Stimulated activated CD8-positive, alpha-beta memory T cell treated with anti-CD3 and anti-CD28 coated beads, Interleukin-2, amount 100 ng/mL, for 1 hour (primary cell): ENCODE results near the gene TACR1.
"Not testable (repeated sequence)": the region's sequence is repeated elsewhere in the genome, so short reads cannot be mapped to it uniquely, and the experiment has no call there.

ENCODE experiments used
- DNase-seq, 2 donors: peaks; one replicate each; pipeline ENCODE4 v3.0.0-alpha.2; 2020; ENCODE audit warnings: low read depth in 2 of 2

Gene TACR1

DNA sequence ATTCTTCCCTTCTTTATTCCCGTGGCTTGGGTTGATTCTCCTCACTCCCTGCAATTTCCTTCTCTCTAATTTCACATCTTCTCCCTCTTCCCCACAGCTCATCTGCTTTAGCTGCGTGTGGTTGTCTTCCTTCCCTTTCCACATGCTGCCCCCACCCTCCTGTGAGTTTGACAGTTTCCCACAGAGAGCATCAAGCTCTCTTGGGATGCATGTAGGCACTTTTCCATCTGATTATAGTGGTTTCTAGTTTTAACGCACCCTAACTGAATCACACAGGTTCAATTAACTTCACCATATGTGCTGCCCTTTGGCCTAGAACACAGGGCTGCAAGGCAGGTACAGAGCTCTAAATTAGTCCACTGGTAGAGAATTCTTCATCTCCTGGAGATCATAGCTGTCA is 110.5 kb downstream of the TACR1 start:
- DNase-seq: no peak

- no peak for DNase-seq
Observed at GRCh38 chr2:75087736-75088135, 111.6 kb downstream of the TACR1 start.

DNA sequence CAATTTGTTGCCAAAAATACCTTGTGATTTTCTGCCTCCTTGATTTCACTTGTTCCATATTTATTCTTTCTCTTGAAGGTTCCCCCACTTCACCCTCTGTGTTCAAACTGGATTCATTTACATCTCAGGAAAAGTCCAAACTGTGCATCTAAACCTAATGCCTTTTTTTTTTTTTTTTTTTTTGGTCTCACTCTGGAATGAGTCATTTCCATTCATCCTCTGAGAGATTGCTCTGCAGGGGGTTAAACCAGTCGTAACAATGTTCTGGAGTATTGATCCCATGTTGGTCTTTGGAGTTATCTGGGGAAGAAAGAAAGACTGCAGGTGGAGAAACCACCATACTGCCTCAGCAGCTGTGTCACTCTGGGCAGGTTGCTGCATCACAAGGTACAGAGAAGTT is 119.7 kb downstream of the TACR1 start:
- DNase-seq: no peak

DNA sequence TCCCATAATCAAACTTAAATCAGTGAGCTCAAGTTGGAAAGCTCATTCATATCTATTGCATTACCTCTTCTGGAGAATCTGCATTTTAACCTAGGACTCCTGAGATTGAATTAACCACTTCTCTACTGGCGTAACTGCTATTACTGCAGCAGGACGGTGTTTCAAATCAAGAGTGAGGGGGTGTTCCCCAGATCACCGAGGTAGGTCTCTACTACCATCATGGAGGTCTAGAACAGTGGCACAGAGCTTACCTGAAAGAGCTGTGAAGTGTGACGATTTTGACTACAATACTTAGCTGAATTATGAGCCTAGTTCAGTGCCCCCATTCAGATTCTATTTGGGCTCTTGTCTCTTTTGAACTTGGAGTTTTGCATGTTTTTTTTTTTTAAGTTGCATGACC is 121.4 kb downstream of the TACR1 start:
- DNase-seq: no peak

DNA sequence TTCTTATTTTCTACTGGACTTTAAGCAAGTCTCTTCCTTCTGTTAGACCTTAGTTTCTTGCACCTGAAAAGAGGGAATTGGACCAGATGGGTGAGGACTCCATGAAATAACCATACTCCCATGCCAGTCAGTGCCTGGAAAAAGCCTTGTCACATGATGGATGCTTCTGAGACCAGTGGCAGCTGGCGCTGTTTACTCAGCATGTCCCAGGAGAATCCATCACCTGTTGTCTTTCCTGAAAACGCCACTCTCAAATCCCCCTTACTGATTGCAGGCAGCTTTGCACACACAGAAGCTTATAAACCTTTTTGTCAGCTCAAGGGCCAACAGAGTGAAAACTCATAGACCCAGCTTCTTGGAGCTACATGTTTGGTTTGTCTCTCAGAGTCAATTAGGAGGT is 123.2 kb downstream of the TACR1 start:
- DNase-seq: no peak

DNA sequence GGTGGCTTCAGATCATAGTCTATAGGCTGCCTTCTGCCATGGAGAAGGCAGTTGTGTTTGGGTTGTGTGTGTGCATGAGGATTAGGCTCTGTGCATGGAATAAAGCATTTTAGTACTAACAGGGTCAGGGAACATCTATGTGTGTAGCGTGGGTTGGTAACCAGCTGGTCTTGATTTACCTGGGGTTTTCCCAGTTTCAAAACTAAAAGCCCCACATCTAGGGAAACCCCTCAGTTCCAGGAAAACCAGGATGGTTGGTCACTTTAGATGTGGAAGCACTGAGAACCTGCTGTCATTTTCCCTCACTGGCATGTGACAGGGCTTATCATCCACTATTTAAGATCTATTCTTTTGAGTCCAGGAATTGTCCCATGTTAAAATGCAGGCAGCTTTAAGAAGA is 124.6 kb downstream of the TACR1 start:
- DNase-seq: no peak

DNA sequence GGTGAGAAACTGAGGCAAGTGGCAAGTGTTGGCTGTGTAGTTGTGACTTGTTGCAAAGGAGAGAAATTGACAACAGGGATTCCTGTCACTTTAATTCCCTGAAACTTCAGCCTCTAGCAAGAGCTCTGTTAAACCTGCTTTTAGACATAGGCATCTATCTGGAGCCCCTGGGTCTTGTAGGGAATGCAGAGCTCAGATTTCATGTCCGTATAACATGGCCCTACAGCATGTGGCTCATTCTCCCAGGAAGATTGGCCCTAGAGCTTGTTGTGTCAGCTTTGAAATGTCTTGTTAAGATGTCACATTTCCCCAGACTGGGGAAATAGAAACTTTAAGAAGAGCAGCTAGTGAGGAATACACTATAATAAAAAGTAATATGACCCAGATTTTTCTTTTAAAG is 125.1 kb downstream of the TACR1 start:
- DNase-seq: no peak

DNA sequence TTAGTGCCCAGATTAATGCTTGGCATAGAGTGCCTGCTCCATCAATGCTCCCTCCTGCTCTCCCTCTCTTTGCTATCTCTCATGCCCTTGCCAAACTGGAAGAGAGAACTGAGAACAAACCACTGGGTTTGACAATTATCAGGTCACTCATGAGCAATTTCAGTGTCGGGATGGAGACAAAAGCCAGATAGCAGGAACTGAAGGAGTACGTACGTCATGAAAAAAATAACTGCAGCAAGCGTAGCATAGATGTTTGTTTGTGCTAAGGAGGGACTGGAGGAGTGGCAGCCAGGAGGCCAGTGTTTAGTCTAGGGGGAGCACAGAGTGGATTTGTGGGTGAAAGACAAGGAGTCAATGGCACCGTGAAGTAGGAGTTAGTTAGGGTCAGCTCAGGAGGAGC is 127.6 kb downstream of the TACR1 start:
- no peak for DNase-seq

DNA sequence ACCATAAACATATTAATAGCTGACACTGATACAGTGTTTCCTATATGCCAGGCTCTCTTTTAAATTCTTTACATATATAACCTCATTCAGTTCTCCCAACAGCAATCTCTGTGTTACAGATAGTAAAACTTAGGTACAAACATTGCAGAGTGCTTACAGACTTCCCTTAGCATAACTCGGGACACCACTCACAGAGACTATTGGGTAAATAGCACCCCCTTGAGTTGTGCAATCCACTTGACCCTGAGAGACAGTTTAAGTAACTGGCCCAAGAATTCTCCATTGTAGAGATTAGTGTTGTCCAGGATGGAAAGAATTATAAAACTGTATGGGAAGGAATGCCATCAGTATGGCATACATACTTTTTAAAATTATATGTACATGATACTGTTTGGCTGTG is 130.8 kb downstream of the TACR1 start:
- no peak for DNase-seq

DNA sequence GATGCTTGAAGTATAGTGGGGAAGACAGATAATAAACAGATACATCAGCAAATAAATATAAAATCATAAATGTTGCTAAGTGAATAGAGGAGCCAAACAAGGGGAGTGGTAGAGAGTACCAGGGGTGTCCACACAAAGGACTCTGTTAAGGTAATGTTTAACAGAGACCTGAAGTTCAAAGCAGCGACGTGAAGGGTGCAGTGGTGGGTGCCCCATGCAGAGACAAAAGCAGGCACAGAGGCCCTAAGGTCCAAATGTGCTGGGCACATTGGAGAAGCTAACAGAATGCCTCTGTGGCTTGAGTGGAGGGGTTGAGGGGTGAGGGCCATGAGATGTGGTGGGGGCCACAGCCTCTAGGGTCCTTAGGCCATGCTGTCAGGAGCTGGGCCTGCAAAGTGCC is 131.8 kb downstream of the TACR1 start:
- no peak for DNase-seq

DNA sequence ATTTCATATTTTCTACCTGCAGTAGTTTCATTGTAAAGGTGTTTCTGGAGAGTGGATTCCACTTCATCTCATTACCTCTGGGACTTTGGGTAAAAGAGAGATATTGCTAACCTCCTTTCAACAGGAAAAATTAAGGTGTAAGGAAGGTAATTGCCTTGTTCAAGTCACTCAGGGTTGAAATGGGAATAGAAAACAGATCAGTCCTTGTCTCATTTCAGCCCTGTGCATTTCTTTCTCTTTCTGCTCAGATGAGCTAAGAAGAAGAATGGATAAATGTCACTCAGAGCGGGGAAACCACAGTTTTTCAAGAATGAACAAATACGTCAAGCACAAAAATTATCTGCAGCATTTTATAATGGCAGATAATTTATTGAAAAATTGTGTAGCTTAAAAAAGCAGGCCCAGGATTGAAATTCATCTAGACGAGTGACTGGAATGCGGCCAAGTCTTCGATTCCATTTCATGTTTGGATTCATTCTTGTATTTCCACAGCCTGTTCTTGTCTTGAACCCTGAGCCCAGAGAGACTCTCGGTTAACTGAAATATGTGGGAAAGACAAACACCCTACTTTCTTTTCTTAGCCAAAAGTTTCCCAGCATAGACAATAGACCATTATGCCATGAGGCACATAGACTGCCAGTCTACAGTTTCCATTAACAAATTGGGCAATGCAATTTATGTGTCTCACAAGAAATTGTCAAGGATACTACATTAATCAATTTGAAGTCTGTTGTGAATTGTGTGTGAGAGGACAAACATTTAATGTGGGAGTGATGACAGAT is 133.0 kb downstream of the TACR1 start:
- DNase-seq: no peak

DNA sequence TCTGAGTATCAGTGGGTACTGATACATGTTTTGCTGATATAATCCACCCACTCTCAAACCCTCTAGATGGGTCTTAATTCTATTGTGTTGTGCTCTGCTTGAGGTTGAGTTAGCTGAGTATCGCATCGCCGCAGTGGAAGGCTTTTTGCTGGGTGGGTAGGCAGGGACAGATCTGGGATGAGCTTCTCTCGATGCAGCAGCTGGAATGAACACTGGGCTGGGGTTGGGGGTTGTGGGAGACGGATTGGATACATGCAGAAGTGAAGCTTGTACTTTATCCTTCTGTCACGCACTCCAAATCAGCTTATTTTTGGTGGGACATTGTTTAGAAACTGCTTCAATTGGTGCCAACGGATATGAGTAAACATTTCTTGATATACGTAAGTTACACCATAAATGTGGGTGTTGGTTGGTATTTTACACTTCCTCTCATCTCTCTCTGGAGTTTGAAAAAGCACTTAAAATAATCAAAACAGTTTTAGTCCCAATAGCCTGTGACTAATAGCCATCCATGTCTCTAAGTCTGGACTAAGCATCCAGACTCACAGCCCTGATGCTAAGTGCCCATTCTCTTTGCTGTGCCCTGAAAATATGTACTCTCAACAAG is 133.8 kb downstream of the TACR1 start:
- DNase-seq: no peak

- DNase-seq: peak; percentile 11 to 37
Observed at GRCh38 chr2:75064691-75065396, 134.5 kb downstream of the TACR1 start.

- no peak for DNase-seq
Observed at GRCh38 chr2:75063906-75064305, 135.4 kb downstream of the TACR1 start.

DNA sequence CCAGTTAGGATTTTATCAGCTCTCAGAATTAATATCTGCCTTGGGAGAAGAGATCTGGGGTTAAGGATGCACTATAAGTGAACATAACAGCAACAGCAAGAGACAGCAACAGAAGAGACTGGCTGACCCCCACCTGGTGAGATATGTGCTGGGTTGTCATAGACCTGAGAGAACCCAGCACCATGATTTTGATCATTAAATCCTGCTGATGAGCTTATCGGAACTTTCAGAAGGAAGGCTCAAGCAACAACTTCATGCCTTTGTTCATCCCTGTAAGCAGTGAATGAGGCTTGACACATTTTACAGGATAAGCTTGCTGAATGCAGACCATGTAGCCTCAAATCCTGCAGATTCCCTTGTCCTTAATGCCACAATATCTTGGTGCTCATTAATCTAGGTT is 140.9 kb downstream of the TACR1 start:
- DNase-seq: no peak

- DNase-seq: not testable (repeated sequence)
Observed at GRCh38 chr2:75057150-75057549, 142.2 kb downstream of the TACR1 start.

DNA sequence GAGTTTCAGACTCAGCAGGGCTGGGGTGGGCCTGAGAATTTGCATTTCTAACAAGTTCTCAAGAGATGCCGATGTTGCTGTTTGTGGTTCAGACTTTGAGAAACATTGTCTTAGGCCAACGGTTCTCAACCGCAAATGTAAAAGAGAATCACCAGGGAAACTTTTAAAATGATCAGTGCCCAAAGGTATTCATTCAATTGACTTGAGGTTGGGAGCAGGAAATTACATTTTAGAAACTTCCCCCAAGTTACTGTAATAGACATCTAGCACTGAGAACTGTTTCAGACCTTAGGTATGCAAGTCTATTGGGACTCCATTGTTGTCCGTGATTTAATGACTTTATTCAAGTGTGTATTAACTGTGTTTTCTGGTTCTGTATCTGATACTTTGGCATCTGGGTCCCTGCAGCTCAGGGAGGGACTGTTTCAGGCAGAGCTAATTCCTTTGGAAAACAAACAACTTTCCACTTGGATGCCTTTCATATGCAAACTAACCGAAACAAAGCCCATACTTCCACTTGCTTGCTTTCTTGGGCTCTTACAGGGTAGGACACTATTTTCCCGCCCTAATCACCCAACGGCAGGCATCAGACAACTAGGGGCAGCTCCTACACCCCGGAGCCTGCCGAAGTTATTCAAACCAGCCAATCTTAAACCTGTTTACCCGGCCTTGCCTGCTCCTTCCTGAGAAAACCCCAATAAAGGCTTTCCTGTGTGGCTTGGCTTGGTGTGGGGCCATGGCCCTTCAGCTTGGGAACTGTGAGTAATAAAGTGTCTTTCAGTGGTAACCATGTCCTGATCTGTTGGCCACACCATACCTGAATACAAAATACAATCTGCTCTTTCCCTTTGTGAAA is 143.3 kb downstream of the TACR1 start:
- DNase-seq: no peak

DNA sequence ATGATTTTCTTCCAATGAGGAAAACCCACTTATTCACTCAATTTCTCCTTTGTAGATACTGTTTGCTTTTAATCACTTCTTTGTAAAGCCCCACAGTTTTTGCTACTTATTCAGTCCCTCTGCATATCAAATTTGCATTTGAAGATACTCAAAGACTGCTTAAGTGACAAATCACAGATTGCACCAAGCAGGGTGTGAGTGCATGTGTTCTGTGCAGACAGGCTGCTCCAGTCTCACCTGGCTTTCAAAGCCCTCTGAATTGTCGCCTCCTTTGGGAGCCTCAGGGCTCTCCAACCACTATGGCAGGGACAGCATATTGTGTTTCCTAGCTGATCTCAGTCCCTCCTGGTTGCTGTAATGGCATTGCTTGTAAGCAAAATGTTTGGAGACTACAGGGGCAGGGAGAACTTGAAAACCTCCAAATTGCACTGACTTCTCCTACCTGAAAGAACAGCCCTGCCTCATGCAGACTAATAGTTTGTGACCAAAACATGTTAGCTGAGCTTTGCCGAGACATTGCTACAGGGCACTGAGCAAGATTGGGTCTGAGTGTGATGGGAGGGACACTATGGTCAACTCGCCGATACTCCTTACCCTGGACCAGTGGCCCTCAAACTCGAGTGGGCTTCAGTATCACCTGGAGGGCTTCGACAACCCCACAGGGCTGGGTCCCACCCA is 144.0 kb downstream of the TACR1 start:
- no peak for DNase-seq

- DNase-seq: no peak
Observed at GRCh38 chr2:75054296-75054695, 145.0 kb downstream of the TACR1 start.

DNA sequence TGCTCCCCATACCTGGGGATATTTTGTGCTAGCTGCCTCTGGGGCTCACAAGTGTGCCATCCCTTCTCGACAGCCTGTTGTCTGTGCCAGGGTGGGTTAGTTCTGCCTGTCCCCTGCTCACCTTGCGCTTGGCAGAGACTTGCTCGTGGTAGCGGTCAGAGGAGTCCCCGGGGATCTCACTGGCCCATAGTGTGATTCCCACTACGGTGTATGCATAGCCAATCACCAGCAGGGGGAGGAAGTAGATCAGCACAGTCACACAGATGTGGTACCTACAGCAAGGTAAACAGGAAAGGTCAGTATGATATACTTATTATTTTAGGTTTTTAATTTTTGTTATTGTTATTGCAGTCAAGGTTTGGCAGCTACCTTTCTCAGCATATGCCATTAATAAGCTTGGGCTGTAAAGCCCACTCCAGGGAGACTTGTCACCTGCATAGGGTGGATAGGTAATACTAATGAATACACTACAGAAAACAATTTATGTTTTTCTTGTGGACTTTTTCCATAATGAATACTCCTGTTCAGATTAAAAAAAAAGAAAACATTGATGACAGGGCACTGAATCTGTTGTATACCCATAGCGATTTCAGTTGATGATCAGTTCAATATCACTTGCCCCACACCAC is 145.7 kb downstream of the TACR1 start:
- DNase-seq: no peak

DNA sequence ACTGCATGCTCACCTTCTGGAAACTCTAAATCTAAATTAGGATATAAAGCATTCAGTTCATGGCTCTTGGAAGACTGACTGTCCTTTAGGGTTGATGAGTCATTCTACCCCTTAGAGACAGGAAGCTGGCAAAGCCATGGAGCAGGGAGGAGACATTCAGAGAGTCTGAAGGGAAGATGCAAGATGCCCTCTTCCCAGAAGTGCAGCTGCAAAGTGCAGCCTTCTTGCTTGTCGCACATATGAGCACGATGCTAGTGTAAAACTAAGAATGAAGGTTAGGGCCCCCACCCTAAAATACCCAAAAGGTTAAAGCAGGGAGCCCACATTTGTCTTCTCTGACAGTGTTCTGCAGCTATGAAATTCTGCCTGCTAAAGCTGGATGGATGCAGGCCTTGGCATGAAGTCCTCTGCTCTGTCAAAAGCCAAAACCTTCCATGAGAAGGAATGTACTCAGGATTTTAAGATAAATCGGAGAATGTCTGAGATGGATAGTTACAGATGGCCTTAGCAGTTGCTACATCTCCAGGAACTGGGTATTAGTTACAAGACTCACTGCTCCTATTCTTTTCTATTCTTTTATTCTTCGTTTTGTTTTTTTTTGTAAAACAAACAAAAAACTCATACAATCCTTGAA is 151.2 kb downstream of the TACR1 start:
- no peak for DNase-seq
